Body of pancreas (tissue), 4 donors: ENCODE results near the gene PDE9A.

Experiments
- POLR2A ChIP-seq, 3 donors: fragments of 450-650 bp; IDR thresholded peaks; one replicate each; pipeline ENCODE4 v1.6.1; 2016; ENCODE audit warnings: antibody characterized with exemption in 3 of 3, mild to moderate bottlenecking in 2 of 3
- TF ChIP-seq, protein P1 (sequence below), 7 experiments: fragments of 450-650 bp in 4 of 7; fragments of 200-600 bp in 3 of 7; sonication (generic) in 3 of 7; IDR thresholded peaks; one replicate each; pipeline ENCODE4 v1.5.1; 2016 to 2019; ENCODE audit warnings: antibody characterized with exemption in 7 of 7

DNA sequence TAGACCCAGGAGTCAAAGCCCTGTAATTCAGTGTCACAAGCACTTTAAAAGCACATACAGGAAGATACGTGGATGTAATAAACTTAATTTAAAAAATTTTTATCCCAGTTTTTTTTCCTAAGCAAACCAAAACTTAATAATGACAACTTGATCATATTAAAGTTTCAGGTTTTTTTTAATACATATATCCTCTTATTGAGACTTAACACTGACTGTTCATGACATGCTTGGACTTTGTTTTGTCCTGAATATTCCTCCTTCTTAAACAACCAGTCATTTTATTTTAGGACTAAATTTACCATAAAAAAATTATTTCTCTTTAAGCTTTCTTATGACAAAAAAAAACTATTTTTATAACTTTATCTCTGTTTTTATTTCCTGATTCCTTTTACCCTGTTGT lies 161.8 kb downstream of the PDE9A start:
- TF ChIP-seq POLR2A (IDR thresholded peaks at IDR 0.05), result no peak
- TF ChIP-seq, protein P1, sequence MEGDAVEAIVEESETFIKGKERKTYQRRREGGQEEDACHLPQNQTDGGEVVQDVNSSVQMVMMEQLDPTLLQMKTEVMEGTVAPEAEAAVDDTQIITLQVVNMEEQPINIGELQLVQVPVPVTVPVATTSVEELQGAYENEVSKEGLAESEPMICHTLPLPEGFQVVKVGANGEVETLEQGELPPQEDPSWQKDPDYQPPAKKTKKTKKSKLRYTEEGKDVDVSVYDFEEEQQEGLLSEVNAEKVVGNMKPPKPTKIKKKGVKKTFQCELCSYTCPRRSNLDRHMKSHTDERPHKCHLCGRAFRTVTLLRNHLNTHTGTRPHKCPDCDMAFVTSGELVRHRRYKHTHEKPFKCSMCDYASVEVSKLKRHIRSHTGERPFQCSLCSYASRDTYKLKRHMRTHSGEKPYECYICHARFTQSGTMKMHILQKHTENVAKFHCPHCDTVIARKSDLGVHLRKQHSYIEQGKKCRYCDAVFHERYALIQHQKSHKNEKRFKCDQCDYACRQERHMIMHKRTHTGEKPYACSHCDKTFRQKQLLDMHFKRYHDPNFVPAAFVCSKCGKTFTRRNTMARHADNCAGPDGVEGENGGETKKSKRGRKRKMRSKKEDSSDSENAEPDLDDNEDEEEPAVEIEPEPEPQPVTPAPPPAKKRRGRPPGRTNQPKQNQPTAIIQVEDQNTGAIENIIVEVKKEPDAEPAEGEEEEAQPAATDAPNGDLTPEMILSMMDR (IDR thresholded peaks at IDR 0.05), result no peak
